HEK293 (cell line): ENCODE data around the gene ASMTL.

Experiments used
- GLIS1 ChIP-seq: fragments of 450-650 bp; formaldehyde crosslinking; IDR thresholded peaks from 2 replicates; pipeline ENCODE4 v1.5.1; 2016; ENCODE audit warnings: missing biosample characterization, missing genetic modification characterization
- HOXD13 ChIP-seq: sonication (generic); formaldehyde crosslinking; IDR thresholded peaks from 2 replicates; pipeline ENCODE4 v1.8.0; 2022; ENCODE audit warnings: missing genetic modification reagents, borderline replicate concordance
- IKZF3 ChIP-seq: fragments of 450-650 bp; IDR thresholded peaks from 2 replicates; pipeline ENCODE4 v1.5.0; 2018; ENCODE audit warnings: missing biosample characterization, mild to moderate bottlenecking, missing genetic modification characterization, moderate library complexity
- ZBTB48 ChIP-seq: fragments of 450-650 bp; formaldehyde crosslinking; IDR thresholded peaks from 2 replicates; pipeline ENCODE4 v1.5.1; 2016; ENCODE audit warnings: missing biosample characterization, missing genetic modification characterization
- ZFP69B ChIP-seq: fragments of 450-650 bp; formaldehyde crosslinking; IDR thresholded peaks from 2 replicates; pipeline ENCODE4 v1.5.1; 2016; ENCODE audit warnings: missing biosample characterization, missing genetic modification characterization
- ZNF146 ChIP-seq: fragments of 450-650 bp; formaldehyde crosslinking; IDR thresholded peaks from 2 replicates; pipeline ENCODE4 v1.5.1; 2016; ENCODE audit warnings: missing biosample characterization, missing genetic modification characterization
- ZNF175 ChIP-seq: fragments of 450-650 bp; formaldehyde crosslinking; IDR thresholded peaks from 2 replicates; pipeline ENCODE4 v1.5.1; 2016; ENCODE audit warnings: missing biosample characterization, missing genetic modification characterization
- ZNF23 ChIP-seq: fragments of 450-650 bp; formaldehyde crosslinking; IDR thresholded peaks from 2 replicates; pipeline ENCODE4 v1.5.1; 2016; ENCODE audit warnings: missing biosample characterization, missing genetic modification characterization, borderline replicate concordance
- ZNF366 ChIP-seq: fragments of 450-650 bp; formaldehyde crosslinking; conservative IDR thresholded peaks from 2 replicates; pipeline ENCODE4 v1.5.1; 2016; ENCODE audit warnings: missing biosample characterization, missing genetic modification characterization
- ZNF529 ChIP-seq: fragments of 450-650 bp; formaldehyde crosslinking; IDR thresholded peaks from 2 replicates; pipeline ENCODE4 v1.5.1; 2017; ENCODE audit warnings: missing genetic modification characterization, missing biosample characterization; ENCODE audit not compliant: insufficient replicate concordance
- ZNF561 ChIP-seq: fragments of 450-650 bp; IDR thresholded peaks from 2 replicates; pipeline ENCODE4 v1.5.1; 2018; ENCODE audit warnings: missing biosample characterization, missing genetic modification characterization, borderline replicate concordance
- ZNF600 ChIP-seq: fragments of 450-650 bp; formaldehyde crosslinking; IDR thresholded peaks from 2 replicates; pipeline ENCODE4 v1.5.1; 2016; ENCODE audit warnings: missing biosample characterization, missing genetic modification characterization
- ZNF610 ChIP-seq: fragments of 450-650 bp; formaldehyde crosslinking; IDR thresholded peaks from 2 replicates; pipeline ENCODE4 v1.5.1; 2016; ENCODE audit warnings: missing biosample characterization, missing genetic modification characterization, borderline replicate concordance
- ZNF76 ChIP-seq: fragments of 450-650 bp; formaldehyde crosslinking; IDR thresholded peaks from 2 replicates; pipeline ENCODE4; 2016; ENCODE audit warnings: low read depth, missing biosample characterization, missing genetic modification characterization, borderline replicate concordance
- TF ChIP-seq, protein P1 (sequence below): fragments of 450-650 bp; formaldehyde crosslinking; IDR thresholded peaks from 2 replicates; pipeline ENCODE4 v1.5.1; 2016; ENCODE audit warnings: missing biosample characterization, missing genetic modification characterization
- TF ChIP-seq, protein P2 (sequence below): fragments of 450-650 bp; formaldehyde crosslinking; IDR thresholded peaks from 2 replicates; pipeline ENCODE4 v1.5.1; 2017; ENCODE audit warnings: missing biosample characterization, missing genetic modification characterization
- TF ChIP-seq, protein P3 (sequence below): fragments of 450-650 bp; IDR thresholded peaks from 2 replicates; pipeline ENCODE4 v1.5.1; 2018; ENCODE audit warnings: missing biosample characterization, missing genetic modification characterization
- TF ChIP-seq, protein P4 (sequence below): fragments of 450-650 bp; formaldehyde crosslinking; IDR thresholded peaks from 2 replicates; pipeline ENCODE4 v1.5.1; 2016; ENCODE audit warnings: missing biosample characterization, missing genetic modification characterization

The ASMTL gene

DNA sequence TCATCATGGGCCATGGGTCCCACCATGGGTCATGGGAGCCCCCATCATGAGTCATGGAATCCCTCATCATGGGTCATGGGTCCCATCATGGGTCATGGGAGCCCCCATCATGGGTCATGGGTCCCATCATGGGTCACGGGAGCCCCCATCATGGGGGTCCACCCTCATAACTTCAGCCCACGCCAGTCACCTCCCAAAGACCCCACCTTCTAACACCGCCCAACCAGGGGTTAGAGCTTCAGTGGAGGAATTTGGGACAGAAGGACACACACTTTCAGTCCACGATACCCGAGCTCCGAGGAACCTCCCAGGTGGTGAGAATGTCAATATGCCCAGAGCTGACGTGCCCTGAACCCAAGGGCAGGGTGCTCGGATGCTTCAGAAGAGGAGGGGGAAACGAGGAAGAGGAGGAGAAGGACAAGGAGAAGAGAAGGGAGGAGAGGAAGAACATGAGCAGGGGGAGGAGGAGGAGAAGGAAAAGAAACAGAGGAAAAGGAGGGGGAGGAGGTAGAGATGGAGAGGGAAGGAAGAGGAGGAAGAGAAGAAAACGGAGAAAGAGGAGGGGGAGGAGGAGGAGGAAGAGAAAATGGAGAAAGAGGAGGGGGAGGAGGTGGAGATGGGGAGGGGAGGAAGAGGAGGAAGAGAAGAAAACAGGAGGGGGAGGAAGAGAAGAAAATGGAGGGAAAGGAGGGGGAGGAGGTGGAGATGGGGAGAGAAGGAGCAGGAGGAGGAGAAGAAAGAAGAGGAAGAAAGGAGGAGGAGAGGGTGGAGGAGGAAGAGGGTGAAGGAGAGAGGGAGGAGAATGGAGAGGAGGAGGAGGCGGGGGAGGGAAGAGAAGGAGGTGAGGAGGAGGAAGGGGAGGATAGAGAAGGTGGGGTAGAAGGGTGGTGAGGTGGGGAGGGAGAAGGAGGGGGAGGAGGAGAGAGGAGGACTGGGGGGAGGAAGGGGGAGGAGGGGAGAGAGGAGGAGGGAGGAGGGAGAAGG is 98.4 kb downstream of the ASMTL start (continued):
- TF ChIP-seq, protein P1, sequence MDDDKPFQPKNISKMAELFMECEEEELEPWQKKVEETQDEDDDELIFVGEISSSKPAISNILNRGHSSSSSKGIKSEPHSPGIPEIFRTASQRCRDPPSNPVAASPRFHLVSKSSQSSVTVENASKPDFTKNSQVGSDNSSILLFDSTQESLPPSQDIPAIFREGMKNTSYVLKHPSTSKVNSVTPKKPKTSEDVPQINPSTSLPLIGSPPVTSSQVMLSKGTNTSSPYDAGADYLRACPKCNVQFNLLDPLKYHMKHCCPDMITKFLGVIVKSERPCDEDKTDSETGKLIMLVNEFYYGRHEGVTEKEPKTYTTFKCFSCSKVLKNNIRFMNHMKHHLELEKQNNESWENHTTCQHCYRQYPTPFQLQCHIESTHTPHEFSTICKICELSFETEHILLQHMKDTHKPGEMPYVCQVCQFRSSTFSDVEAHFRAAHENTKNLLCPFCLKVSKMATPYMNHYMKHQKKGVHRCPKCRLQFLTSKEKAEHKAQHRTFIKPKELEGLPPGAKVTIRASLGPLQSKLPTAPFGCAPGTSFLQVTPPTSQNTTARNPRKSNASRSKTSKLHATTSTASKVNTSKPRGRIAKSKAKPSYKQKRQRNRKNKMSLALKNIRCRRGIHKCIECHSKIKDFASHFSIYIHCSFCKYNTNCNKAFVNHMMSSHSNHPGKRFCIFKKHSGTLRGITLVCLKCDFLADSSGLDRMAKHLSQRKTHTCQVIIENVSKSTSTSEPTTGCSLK: no peak
- peak; percentile 51; the same call in 1 of the 2 replicates for TF ChIP-seq ZNF366 (tag by site-specific recombination)
- TF ChIP-seq ZBTB48 (tag by site-specific recombination): no peak
- no peak for TF ChIP-seq GLIS1 (tag by site-specific recombination)
- TF ChIP-seq ZNF175 (tag by site-specific recombination): no peak
- TF ChIP-seq HOXD13 (CRISPR knock-in tag): no peak
- no peak for TF ChIP-seq ZNF146 (tag by site-specific recombination)
- TF ChIP-seq ZNF529 (tag by site-specific recombination): no peak
- TF ChIP-seq ZNF610 (tag by site-specific recombination): no peak
- no peak for TF ChIP-seq ZNF23 (tag by site-specific recombination)
- TF ChIP-seq, protein P2, sequence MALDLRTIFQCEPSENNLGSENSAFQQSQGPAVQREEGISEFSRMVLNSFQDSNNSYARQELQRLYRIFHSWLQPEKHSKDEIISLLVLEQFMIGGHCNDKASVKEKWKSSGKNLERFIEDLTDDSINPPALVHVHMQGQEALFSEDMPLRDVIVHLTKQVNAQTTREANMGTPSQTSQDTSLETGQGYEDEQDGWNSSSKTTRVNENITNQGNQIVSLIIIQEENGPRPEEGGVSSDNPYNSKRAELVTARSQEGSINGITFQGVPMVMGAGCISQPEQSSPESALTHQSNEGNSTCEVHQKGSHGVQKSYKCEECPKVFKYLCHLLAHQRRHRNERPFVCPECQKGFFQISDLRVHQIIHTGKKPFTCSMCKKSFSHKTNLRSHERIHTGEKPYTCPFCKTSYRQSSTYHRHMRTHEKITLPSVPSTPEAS (tag by site-specific recombination): no peak
- no peak for TF ChIP-seq IKZF3 (tag by site-specific recombination)
- TF ChIP-seq ZNF76: no peak
- TF ChIP-seq, protein P3, sequence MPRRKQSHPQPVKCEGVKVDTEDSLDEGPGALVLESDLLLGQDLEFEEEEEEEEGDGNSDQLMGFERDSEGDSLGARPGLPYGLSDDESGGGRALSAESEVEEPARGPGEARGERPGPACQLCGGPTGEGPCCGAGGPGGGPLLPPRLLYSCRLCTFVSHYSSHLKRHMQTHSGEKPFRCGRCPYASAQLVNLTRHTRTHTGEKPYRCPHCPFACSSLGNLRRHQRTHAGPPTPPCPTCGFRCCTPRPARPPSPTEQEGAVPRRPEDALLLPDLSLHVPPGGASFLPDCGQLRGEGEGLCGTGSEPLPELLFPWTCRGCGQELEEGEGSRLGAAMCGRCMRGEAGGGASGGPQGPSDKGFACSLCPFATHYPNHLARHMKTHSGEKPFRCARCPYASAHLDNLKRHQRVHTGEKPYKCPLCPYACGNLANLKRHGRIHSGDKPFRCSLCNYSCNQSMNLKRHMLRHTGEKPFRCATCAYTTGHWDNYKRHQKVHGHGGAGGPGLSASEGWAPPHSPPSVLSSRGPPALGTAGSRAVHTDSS (tag by site-specific recombination): peak; percentile 70
- TF ChIP-seq ZNF600 (tag by site-specific recombination): no peak
- TF ChIP-seq ZNF561: no peak
- TF ChIP-seq, protein P4, sequence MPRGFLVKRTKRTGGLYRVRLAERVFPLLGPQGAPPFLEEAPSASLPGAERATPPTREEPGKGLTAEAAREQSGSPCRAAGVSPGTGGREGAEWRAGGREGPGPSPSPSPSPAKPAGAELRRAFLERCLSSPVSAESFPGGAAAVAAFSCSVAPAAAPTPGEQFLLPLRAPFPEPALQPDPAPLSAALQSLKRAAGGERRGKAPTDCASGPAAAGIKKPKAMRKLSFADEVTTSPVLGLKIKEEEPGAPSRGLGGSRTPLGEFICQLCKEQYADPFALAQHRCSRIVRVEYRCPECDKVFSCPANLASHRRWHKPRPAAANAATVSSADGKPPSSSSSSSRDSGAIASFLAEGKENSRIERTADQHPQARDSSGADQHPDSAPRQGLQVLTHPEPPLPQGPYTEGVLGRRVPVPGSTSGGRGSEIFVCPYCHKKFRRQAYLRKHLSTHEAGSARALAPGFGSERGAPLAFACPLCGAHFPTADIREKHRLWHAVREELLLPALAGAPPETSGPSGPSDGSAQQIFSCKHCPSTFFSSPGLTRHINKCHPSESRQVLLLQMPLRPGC (tag by site-specific recombination): no peak
- TF ChIP-seq ZFP69B: no peak
